A549 (cell line): ENCODE data around the gene ZMYND8.

Experiments
- NR3C1 ChIP-seq: fragments of >200 bp; sonication (Bioruptor Twin); formaldehyde crosslinking; IDR thresholded peaks from 3 replicates; pipeline ENCODE4 v1.6.1; 2017
- TF ChIP-seq, protein P1 (sequence below): fragments of >200 bp; sonication (Bioruptor Twin); formaldehyde crosslinking; IDR thresholded peaks from 3 replicates; pipeline ENCODE4 v1.5.1; 2016

DNA sequence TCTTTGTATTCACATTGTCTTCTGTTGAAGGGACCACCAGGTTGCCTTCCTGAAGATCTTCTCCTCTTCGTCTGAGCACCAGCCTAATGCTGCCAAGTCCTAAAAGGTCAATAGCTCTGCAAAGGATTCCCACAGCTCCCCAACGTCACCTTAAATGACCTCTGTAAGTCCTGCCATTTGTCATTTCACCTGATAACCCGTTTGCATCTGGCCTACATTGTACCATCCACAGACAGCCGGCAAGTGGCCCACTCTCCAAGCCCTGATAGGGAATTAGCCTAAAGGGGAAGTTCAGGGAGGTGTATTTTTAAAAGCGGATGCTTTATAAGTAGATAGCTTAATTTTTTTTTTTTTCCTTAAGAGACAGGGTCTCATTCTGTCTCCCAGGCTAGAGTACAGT, 127.8 kb downstream of the ZMYND8 start:
- TF ChIP-seq, protein P1, sequence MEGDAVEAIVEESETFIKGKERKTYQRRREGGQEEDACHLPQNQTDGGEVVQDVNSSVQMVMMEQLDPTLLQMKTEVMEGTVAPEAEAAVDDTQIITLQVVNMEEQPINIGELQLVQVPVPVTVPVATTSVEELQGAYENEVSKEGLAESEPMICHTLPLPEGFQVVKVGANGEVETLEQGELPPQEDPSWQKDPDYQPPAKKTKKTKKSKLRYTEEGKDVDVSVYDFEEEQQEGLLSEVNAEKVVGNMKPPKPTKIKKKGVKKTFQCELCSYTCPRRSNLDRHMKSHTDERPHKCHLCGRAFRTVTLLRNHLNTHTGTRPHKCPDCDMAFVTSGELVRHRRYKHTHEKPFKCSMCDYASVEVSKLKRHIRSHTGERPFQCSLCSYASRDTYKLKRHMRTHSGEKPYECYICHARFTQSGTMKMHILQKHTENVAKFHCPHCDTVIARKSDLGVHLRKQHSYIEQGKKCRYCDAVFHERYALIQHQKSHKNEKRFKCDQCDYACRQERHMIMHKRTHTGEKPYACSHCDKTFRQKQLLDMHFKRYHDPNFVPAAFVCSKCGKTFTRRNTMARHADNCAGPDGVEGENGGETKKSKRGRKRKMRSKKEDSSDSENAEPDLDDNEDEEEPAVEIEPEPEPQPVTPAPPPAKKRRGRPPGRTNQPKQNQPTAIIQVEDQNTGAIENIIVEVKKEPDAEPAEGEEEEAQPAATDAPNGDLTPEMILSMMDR = no peak
- no peak for TF ChIP-seq NR3C1
